H54 (cell line): ENCODE measurements around the gene ATP2B3.

Experiments used
- DNase-seq: peaks from one replicate; pipeline ENCODE4 v3.0.0; 2011; ENCODE audit warnings: low spot score, mixed read lengths; ENCODE audit not compliant: insufficient read length
- FAIRE-seq: peaks from 3 replicates; lab custom pipeline; 2011; peaks lifted over from hg19 to GRCh38; lab: Jason Lieb, UNC
- POLR2A ChIP-seq: IDR thresholded peaks from 2 replicates; pipeline ENCODE4 v1.6.1; 2011; ENCODE audit warnings: low read depth, mild to moderate bottlenecking, low read length

Gene ATP2B3

GRCh38 chrX:153517423-153517822, at the start of gene ATP2B3:
Gene ATP2B3, plus strand, starts transcription at chrX:153517642. Its CDS starts 18,606 bp downstream, at chrX:153536248.
- no peak for TF ChIP-seq POLR2A
- DNase-seq (no peak), FAIRE-seq (no peak)

GRCh38 chrX:153468008-153468580, 49.3 kb upstream of the ATP2B3 start:
- TF ChIP-seq POLR2A: no peak
- FAIRE-seq (no peak), DNase-seq (no peak)

- FAIRE-seq (no peak), DNase-seq (peak; percentile 62)
- no peak for TF ChIP-seq POLR2A
Measured at GRCh38 chrX:153469811-153470410, 47.5 kb upstream of the ATP2B3 start.

DNA sequence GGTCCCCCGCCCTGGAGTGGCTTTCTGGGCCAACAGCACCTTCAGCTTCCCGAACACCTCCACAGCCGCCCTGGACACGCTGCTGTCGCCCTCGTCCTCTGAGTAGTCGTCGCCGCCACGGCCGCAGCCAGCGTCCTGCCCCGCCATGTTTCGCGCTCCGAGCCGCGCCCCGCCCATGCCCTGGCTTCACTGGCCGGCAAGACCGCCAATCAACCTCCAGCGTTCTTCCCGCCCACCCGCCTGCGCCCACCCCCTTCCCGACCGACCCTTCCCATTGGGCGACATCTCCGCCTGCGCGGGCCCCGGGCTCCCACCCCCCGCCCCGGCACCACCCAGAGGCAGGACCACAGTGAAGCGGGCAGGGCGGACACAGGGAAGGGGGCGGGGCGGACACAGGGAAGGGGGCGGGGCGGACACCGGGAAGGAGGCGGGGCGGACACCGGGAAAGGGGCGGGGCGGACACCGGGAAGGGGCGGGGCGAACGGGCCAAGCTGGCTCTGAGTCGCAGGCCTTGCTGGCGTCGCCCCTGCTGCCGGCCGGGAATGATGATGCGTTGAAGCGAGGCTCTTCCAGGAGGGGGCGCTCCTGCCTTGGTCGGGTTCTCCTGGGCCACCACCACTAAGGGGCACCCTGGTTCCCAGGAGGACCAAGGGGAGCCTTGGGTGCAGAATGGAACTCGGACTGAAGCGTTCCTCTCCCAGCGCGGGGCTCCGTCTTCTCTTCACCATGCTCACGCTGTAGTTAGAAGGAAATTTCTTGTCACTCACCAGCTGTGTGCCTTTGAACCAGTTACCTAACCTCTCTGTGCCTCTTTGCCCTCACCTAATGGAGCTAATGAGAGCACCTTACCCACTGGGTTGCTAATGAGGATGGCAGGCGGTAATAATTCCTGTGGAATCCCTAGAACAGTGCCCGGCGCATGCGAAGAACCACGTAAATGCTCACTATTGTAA, 46.8 kb upstream of the ATP2B3 start, which contains the start of gene HAUS7:
TSS of gene HAUS7 (minus strand) at position 166 of the 953 bp plus-strand sequence. CDS start at position 147, 19 bp downstream.
- TF ChIP-seq POLR2A: peak; percentile 54; the same call in 1 of the 2 replicates
- peak; percentile 98 for DNase-seq

GRCh38 chrX:153471663-153472280, 45.7 kb upstream of the ATP2B3 start:
- FAIRE-seq (no peak), DNase-seq (no peak)
- no peak for TF ChIP-seq POLR2A

More for the DNA sequence above, 46.8 kb upstream of the ATP2B3 start, which contains the start of gene HAUS7:
- FAIRE-seq: no peak

DNA sequence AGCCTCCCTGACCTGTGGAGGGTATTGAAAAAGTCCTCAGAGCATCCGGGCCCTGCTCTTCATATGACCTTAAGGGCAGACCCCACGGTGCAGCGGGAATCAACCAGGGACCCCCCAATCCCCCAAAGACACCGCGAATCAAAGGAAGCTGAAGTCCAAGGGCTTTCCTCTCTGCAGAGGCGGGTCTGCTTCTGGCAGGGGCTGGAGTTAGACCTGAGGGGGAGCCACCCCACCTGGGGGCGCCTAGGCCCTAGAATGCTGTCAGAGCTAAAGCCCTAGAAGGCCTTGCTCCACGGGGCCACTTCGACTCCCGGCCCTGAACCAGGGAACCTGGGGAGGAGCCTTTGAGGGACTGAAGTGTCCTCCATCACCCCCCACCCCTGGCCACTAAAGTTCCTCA, 44.3 kb upstream of the ATP2B3 start:
- FAIRE-seq (no peak), DNase-seq (no peak)
- no peak for TF ChIP-seq POLR2A

- DNase-seq (no peak), FAIRE-seq (no peak)
- no peak for TF ChIP-seq POLR2A
Measured at GRCh38 chrX:153474266-153474665, 43.2 kb upstream of the ATP2B3 start.

GRCh38 chrX:153474718-153475117, 42.7 kb upstream of the ATP2B3 start:
- no peak for FAIRE-seq
- DNase-seq: no peak
- TF ChIP-seq POLR2A: no peak

DNA sequence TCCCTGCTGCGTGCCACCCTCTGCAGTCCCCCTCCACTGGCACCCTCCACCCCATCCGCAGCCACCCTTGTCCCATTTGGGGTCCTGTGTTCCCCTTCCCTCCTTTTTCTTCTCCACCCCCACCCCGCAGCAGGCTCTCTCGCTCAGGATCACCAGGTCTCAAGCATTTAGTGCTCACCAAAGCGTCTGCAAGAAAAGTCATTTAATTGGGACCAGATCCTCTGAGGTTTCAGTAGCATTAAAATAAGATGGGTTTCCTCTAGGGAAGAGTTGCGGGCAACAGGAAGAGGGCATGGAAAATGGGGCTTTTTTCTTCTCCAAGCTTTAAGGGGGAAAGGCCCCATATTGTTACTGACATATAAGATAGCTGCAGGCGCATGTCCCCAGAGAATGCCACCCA, 42.2 kb upstream of the ATP2B3 start:
- FAIRE-seq: no peak

GRCh38 chrX:153475751-153476281, 41.6 kb upstream of the ATP2B3 start:
- DNase-seq (no peak), FAIRE-seq (no peak)
- no peak for TF ChIP-seq POLR2A

More for the DNA sequence above, 42.2 kb upstream of the ATP2B3 start:
- TF ChIP-seq POLR2A: no peak
- DNase-seq: no peak

- TF ChIP-seq POLR2A: no peak
- FAIRE-seq (no peak), DNase-seq (no peak)
Measured at GRCh38 chrX:153476666-153477363, 40.6 kb upstream of the ATP2B3 start.

DNA sequence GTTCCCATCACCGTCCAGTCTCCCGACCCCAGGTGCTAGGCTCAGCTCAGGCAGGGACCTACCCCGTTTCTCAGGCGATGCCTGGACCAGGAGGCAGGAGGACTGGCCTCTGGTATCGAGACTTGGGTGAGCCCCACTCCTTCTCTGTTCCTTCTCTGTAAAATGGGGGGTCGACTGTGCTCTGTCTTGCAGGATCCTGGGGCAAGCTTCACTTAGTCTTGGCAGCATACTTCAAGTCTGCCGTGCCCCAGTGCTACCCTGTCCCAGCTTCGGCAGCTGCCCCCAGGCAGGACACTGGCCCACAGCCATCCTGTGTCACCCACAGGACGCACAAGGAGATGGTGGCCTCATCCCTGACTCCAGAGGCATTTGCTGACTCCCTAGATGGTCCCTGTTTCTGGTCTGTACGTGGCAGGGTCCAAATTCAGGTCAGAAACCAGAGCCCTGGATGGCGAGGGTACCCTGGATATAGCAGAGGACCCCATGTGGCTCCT, 40.0 kb upstream of the ATP2B3 start:
- no peak for FAIRE-seq
- no peak for TF ChIP-seq POLR2A
- DNase-seq: no peak
